HepG2 (cell line): ENCODE measurements around the gene KIF21B. TPM values are rescaled to one million over a fixed set of nuclear protein-coding genes. Genes with fewer than 3 reads are reported as not detected.

Experiments
- ATAC-seq: fragments of 200-7000 bp; cut with Tn5 transposase; 3 replicates; pipeline ENCODE4 v1.9.1; 2020; ENCODE audit warnings: mild to moderate bottlenecking, moderate library complexity
- BruUV-seq: library from RNA; stranded (reverse); fragments of 400-500 nt; replicated peaks from 2 replicates; lab custom pipeline; 2021; lab: Mats Ljungman, UMichigan
- CTCF ChIA-PET: fragments of 300-600 bp; formaldehyde crosslinking; extraction: SDS; loops from one replicate; lab custom pipeline; 2021; ENCODE audit warnings: low total read pairs, inconsistent platforms, low intra/inter-chr PET ratio; lab: Yijun Ruan, JAX
- POLR2A ChIA-PET: fragments of 350-600 bp; sonication (Branson Sonifier 250); formaldehyde crosslinking; loops from one replicate; lab custom pipeline; 2020; ENCODE audit warnings: antibody characterized with exemption, inconsistent platforms; lab: Yijun Ruan, JAX
- DNase-seq: peaks from one replicate; pipeline ENCODE4 v3.0.0-alpha.2; 2015; ENCODE audit warnings: low spot score
- FAIRE-seq: peaks from 3 replicates; lab custom pipeline; 2011; peaks lifted over from hg19 to GRCh38; lab: Jason Lieb, UNC
- H2AFZ ChIP-seq: one replicate; pipeline ENCODE4 v1.6.1; 2011; ENCODE audit warnings: low read length, inconsistent platforms
- H3K27ac ChIP-seq: fragments of 300-600 bp; 3 replicates; pipeline ENCODE4 v1.8.0; 2011; ENCODE audit warnings: mixed run types, mild to moderate bottlenecking, mixed read lengths, low read length, inconsistent platforms; ENCODE audit not compliant: insufficient read depth; ENCODE audit errors: extremely low read length
- H3K27me3 ChIP-seq, 2 experiments: fragments of 200-600 bp in 1 of 2; 2 replicates in 1 of 2; 3 replicates in 1 of 2; pipeline versions ENCODE4 v1.6.0 to v1.8.0; 2011; ENCODE audit warnings: low read length in 2 of 2, mild to moderate bottlenecking in 2 of 2, moderate library complexity in 2 of 2, inconsistent platforms in 1 of 2; ENCODE audit not compliant: insufficient read depth in 2 of 2, control insufficient read depth in 1 of 2
- H3K36me3 ChIP-seq, 2 experiments: fragments of 200-600 bp in 1 of 2; replicated peaks in 1 of 2; 2 replicates in 1 of 2; 3 replicates in 1 of 2; pipeline versions ENCODE4 v1.5.1 to v1.8.0; 2011; ENCODE audit warnings: low read length in 2 of 2, inconsistent platforms in 1 of 2; ENCODE audit not compliant: insufficient read depth in 2 of 2, control insufficient read depth in 1 of 2
- H3K4me1 ChIP-seq: 2 replicates; pipeline ENCODE4 v1.5.1; 2012; ENCODE audit warnings: low read length, inconsistent platforms; ENCODE audit not compliant: insufficient read depth
- H3K4me2 ChIP-seq: 2 replicates; pipeline ENCODE4 v1.6.0; 2011; ENCODE audit warnings: low read depth, low read length, inconsistent platforms
- H3K4me3 ChIP-seq, 3 experiments: fragments of 200-600 bp in 1 of 3; sonication (generic), shearing (Covaris generic) in 1 of 3; replicated peaks in 1 of 3; 2 replicates each; pipeline ENCODE4 v1.5.1; 2011 to 2016; ENCODE audit warnings: low read length in 3 of 3, inconsistent platforms in 2 of 3, low read depth in 2 of 3, mild to moderate bottlenecking in 2 of 3, control low read depth in 1 of 3, mixed read lengths in 1 of 3; ENCODE audit not compliant: insufficient read depth in 1 of 3
- H3K79me2 ChIP-seq: one replicate; pipeline ENCODE4 v1.6.1; 2011; ENCODE audit warnings: low read length, inconsistent platforms; ENCODE audit not compliant: insufficient read depth
- H3K9ac ChIP-seq: 2 replicates; pipeline ENCODE4 v1.6.0; 2011; ENCODE audit warnings: mild to moderate bottlenecking, low read depth, low read length, inconsistent platforms; ENCODE audit not compliant: insufficient read depth
- H3K9me3 ChIP-seq: 2 replicates; pipeline ENCODE4 v1.5.1; 2012; ENCODE audit warnings: mild to moderate bottlenecking, low read length
- H4K20me1 ChIP-seq: 2 replicates; pipeline ENCODE4 v1.6.0; 2011; ENCODE audit warnings: inconsistent platforms, mild to moderate bottlenecking, low read length, moderate library complexity; ENCODE audit not compliant: insufficient read depth
- MAFK ChIP-seq, 2 experiments: IDR thresholded peaks in 1 of 2; conservative IDR thresholded peaks in 1 of 2; 2 replicates each; pipeline ENCODE4 v1.6.1; 2011; ENCODE audit warnings: improper control_type of control experiment in 2 of 2, low read length in 2 of 2
- PRDM10 ChIP-seq: sonication (generic); formaldehyde crosslinking; IDR thresholded peaks from 2 replicates; pipeline ENCODE4 v1.4.0; 2020; ENCODE audit warnings: low read depth, missing genetic modification reagents
- SUZ12 ChIP-seq: fragments of 150-350 bp; IDR thresholded peaks from 2 replicates; pipeline ENCODE4 v1.6.1; 2014; ENCODE audit warnings: low read depth, low read length
- WGBS: methylation state at CpG from one replicate; pipeline ENCODE4 v1.1.6; 2017; ENCODE audit warnings: low lambda C conversion rate; 5-methylcytosine and 5-hydroxymethylcytosine counted together
- in situ Hi-C: cut with HindIII; loops from 2 replicates; pipeline ENCODE4 v1.10.0; 2017; ENCODE audit warnings: low pct_unique_long_range_greater_than_20kb; ENCODE audit not compliant: extremely low pct_ligation_motif_present
- intact Hi-C: fragments of 100-400 bp; cut with micrococcal nuclease; formaldehyde crosslinking; loops from one replicate; pipeline ENCODE4 v1.10.0; 2022; ENCODE audit not compliant: unreplicated experiment
- polyA plus RNA-seq, 8 experiments: library from polyadenylated mRNA; depleted of rRNA in 3 of 8; stranded (reverse) in 7 of 8; unstranded in 1 of 8; fragments of >200 nt; fragmentation: Illumina TruSeq in 4 of 8; extraction: Trizol in 4 of 8; gene quantifications; 2 replicates each; pipeline versions ENCODE4 v1.2.1 to v1.2.3, GENCODE V29; 2011 to 2016; ENCODE audit warnings: low read depth in 4 of 8, missing spikeins in 1 of 8, mixed read lengths in 1 of 8; ENCODE audit not compliant: insufficient read depth in 1 of 8
- total RNA-seq, 5 experiments: library from RNA; depleted of rRNA; stranded (reverse); fragments of >200 nt; fragmentation: Illumina TruSeq; extraction: Trizol; gene quantifications; 2 replicates each; pipeline ENCODE4 v1.2.3, GENCODE V29; 2016; ENCODE audit warnings: low read depth in 1 of 5

Gene KIF21B
- total and polyA plus RNA-seq, 2 of the 13 experiments (the other 11 are each of a cell fraction or from before 2014, with no cell fraction given), result 0.17 to 0.20 TPM

- TF ChIP-seq PRDM10 (CRISPR knock-in tag), result no peak
Observed at GRCh38 chr1:201014816-201015200, 8.7 kb downstream of the KIF21B start (continued).

GRCh38 chr1:201013991-201014815, 9.3 kb downstream of the KIF21B start:
- Histone ChIP-seq H2AFZ (no peak overlapping the region), H3K36me3 (no peaks in the 10 kb centered on the region), H3K9me3 (no peaks in the 10 kb centered on the region), H4K20me1 (no peaks in the 10 kb centered on the region), H3K4me1 (peaks cover 24% of the 10 kb centered on the region), H3K79me2 (no peaks in the 10 kb centered on the region), H3K27ac (no peak overlapping the region), H3K4me2 (no peak overlapping the region), H3K9ac (no peak overlapping the region), H3K27me3 (peaks cover 6 to 36% of the 10 kb centered on the region in 2 experiments; a peak in 4 of 5 replicates), H3K4me3 (no peak overlapping the region)
- FAIRE-seq, result no peak
- POLR2A ChIA-PET, result no interaction called here
- BruUV-seq, result no TSS peak
- in situ Hi-C loops (no loop called here), intact Hi-C loops (no loop called here)
- DNase-seq, result no peak
- TF ChIP-seq MAFK (conservative IDR thresholded peaks at IDR 0.05 in 1 of 2, IDR thresholded peaks at IDR 0.05 in 1 of 2; ENCODE audit: low read length in 2 of 2), result peak; percentile 2 to 20; a peak in 1 of 4 replicates
- no peak for TF ChIP-seq SUZ12
- no peak for ATAC-seq
- CTCF ChIA-PET, result no interaction called here
- WGBS, result 59% methylated on average over 26 of the region's 33 CpGs
